ENCODE results near the gene WDFY4. TPM values are rescaled to one million over a fixed set of nuclear protein-coding genes. Genes with fewer than 3 reads are reported as not detected.

Gene WDFY4
- not detected for polyA plus RNA-seq (2012; ENCODE audit: insufficient read depth, insufficient read length, low read depth)

GRCh38 chr10:48684792-48685623, at the start of gene WDFY4:
Gene WDFY4, plus strand, starts transcription at chr10:48684873. Its CDS starts 24,860 bp downstream, at chr10:48709733.
- no peaks in the 10 kb centered on the region for H3K4me1 ChIP-seq
- no peaks in the 10 kb centered on the region for H3K27me3 ChIP-seq
- DNase-seq: no peak
- no peak within 1 kb of the TSS for H3K4me3 ChIP-seq (ENCODE audit: low read depth, low read length)
- no peaks in the 10 kb centered on the region for H3K9me3 ChIP-seq
- TF ChIP-seq CTCF (IDR thresholded peaks at IDR 0.05; ENCODE audit: low read depth, low read length): no peak
- no peaks in the 10 kb centered on the region for H3K36me3 ChIP-seq

GRCh38 chr10:48634984-48635557, 49.6 kb upstream of the WDFY4 start:
- no peak for DNase-seq
- Histone ChIP-seq H3K9me3 (no peaks in the 10 kb centered on the region), H3K4me3 (ENCODE audit: low read depth, low read length) (no peak overlapping the region), H3K4me1 (peaks cover 13% of the 10 kb centered on the region), H3K36me3 (no peaks in the 10 kb centered on the region), H3K27me3 (no peaks in the 10 kb centered on the region)
- no peak for TF ChIP-seq CTCF (IDR thresholded peaks at IDR 0.05; ENCODE audit: low read depth, low read length)

- H3K36me3 ChIP-seq: no peaks in the 10 kb centered on the region
- H3K4me1 ChIP-seq: peaks cover 13% of the 10 kb centered on the region
- H3K9me3 ChIP-seq: no peaks in the 10 kb centered on the region
- no peak overlapping the region for H3K4me3 ChIP-seq (ENCODE audit: low read depth, low read length)
- DNase-seq: no peak
- no peak for TF ChIP-seq CTCF (IDR thresholded peaks at IDR 0.05; ENCODE audit: low read depth, low read length)
- H3K27me3 ChIP-seq: no peaks in the 10 kb centered on the region
Measured at GRCh38 chr10:48636231-48636630, 48.4 kb upstream of the WDFY4 start.

GRCh38 chr10:48636901-48637300, 47.8 kb upstream of the WDFY4 start:
- no peak for TF ChIP-seq CTCF (IDR thresholded peaks at IDR 0.05; ENCODE audit: low read depth, low read length)
- DNase-seq: no peak
- Histone ChIP-seq H3K4me1 (peaks cover 13% of the 10 kb centered on the region), H3K9me3 (no peaks in the 10 kb centered on the region), H3K4me3 (ENCODE audit: low read depth, low read length) (no peak overlapping the region), H3K36me3 (no peaks in the 10 kb centered on the region), H3K27me3 (no peaks in the 10 kb centered on the region)

DNA sequence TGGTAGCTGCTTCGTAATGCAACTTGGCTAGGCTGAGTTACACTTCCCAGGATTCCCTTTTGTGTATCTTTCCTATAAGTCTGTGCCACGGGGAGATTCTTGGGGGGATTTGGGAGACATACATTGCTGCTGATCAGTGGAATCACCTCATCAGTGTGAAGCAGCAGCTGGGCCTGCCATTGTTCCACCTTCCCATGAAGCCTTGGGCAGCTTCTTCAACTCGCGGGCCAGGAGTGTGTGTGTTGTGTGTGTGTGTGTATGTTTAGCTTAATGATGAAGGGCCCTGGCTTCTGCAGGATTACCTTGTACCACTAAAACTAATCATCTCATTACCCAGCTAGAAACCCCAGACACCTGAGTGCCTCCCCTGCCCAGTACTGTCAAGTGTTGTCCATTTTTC, 46.5 kb upstream of the WDFY4 start:
- Histone ChIP-seq H3K9me3 (no peaks in the 10 kb centered on the region), H3K4me3 (ENCODE audit: low read depth, low read length) (no peak overlapping the region), H3K27me3 (no peaks in the 10 kb centered on the region), H3K4me1 (peaks cover 13% of the 10 kb centered on the region), H3K36me3 (no peaks in the 10 kb centered on the region)
- TF ChIP-seq CTCF (IDR thresholded peaks at IDR 0.05; ENCODE audit: low read depth, low read length): no peak
- DNase-seq: no peak
